ENCODE results near the gene SLCO3A1. TPM values are rescaled to one million over a fixed set of nuclear protein-coding genes. Genes with fewer than 3 reads are reported as not detected.

SLCO3A1 gene
- total RNA-seq, 1 donor: 5.4 TPM

GRCh38 chr15:92048739-92049138 is 195.2 kb downstream of the SLCO3A1 start:
- TF ChIP-seq, protein P1, sequence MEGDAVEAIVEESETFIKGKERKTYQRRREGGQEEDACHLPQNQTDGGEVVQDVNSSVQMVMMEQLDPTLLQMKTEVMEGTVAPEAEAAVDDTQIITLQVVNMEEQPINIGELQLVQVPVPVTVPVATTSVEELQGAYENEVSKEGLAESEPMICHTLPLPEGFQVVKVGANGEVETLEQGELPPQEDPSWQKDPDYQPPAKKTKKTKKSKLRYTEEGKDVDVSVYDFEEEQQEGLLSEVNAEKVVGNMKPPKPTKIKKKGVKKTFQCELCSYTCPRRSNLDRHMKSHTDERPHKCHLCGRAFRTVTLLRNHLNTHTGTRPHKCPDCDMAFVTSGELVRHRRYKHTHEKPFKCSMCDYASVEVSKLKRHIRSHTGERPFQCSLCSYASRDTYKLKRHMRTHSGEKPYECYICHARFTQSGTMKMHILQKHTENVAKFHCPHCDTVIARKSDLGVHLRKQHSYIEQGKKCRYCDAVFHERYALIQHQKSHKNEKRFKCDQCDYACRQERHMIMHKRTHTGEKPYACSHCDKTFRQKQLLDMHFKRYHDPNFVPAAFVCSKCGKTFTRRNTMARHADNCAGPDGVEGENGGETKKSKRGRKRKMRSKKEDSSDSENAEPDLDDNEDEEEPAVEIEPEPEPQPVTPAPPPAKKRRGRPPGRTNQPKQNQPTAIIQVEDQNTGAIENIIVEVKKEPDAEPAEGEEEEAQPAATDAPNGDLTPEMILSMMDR (IDR thresholded peaks at IDR 0.05; ENCODE audit: extremely low read depth, low read depth, low read length): no peak
- Histone ChIP-seq H3K36me3 (ENCODE audit: insufficient read depth, low read length) (no peaks in the 10 kb centered on the region), H3K27ac (ENCODE audit: low read depth, low read length) (no peak overlapping the region), H3K4me2 (ENCODE audit: insufficient read depth, low read length) (no peak overlapping the region), H3K27me3 (ENCODE audit: insufficient read depth, low read length) (no peaks in the 10 kb centered on the region), H3K9me3 (ENCODE audit: low read depth, low read length) (no peaks in the 10 kb centered on the region), H2AFZ (ENCODE audit: low read length) (no peak overlapping the region), H3K4me3 (ENCODE audit: insufficient read depth, low read length) (no peak overlapping the region), H3K79me2 (ENCODE audit: insufficient read depth, low read length) (no peaks in the 10 kb centered on the region), H3K4me1 (ENCODE audit: insufficient read depth, low read length) (no peaks in the 10 kb centered on the region), H4K20me1 (ENCODE audit: insufficient read depth, low read length) (peaks cover 13% of the 10 kb centered on the region)
- no peak for DNase-seq (ENCODE audit: insufficient read length, low spot score, missing footprints)

- peak; percentile 69 for DNase-seq (ENCODE audit: insufficient read length, low spot score, missing footprints)
- Histone ChIP-seq H3K79me2 (ENCODE audit: insufficient read depth, low read length) (no peaks in the 10 kb centered on the region), H3K4me1 (ENCODE audit: insufficient read depth, low read length) (no peaks in the 10 kb centered on the region), H3K36me3 (ENCODE audit: insufficient read depth, low read length) (no peaks in the 10 kb centered on the region), H3K4me3 (ENCODE audit: insufficient read depth, low read length) (no peak overlapping the region), H4K20me1 (ENCODE audit: insufficient read depth, low read length) (peaks cover 13% of the 10 kb centered on the region), H3K9me3 (ENCODE audit: low read depth, low read length) (no peaks in the 10 kb centered on the region), H3K27me3 (ENCODE audit: insufficient read depth, low read length) (no peaks in the 10 kb centered on the region), H2AFZ (ENCODE audit: low read length) (no peak overlapping the region), H3K27ac (ENCODE audit: low read depth, low read length) (no peak overlapping the region), H3K4me2 (ENCODE audit: insufficient read depth, low read length) (no peak overlapping the region)
- TF ChIP-seq, protein P1 (IDR thresholded peaks at IDR 0.05; ENCODE audit: extremely low read depth, low read depth, low read length): no peak
Measured at GRCh38 chr15:92049290-92049989, 195.9 kb downstream of the SLCO3A1 start.

DNA sequence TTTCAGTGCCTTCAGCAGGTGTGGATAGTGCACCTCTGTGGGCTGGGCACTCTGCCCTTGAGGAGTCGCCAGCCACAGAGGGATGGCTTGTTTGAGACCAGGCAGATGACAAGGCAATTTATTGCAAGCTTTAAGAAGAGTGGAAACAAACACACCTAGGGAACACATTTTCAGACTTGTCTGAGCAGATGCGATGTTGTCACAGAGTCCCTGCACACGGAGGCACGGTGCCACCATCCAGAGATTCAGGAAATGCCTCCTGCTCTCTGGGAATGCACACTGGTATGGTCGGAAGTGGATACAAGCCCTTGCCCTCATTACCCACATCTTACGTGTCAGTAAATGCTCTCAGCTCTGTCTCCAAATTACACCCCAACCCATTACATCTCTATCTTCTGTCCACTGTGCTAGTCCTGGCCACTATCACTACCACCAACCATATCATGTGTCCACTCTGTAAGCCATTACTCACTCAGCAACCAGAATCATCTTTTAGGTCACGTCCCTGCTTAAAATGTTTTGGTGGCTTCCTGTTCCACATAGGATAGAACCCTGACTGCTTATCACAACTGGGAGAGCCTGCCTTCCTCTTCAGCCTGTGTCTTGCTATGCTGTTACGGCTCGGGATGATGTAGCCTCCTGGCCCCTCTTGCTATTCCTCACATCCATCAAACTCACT is 196.9 kb downstream of the SLCO3A1 start:
- DNase-seq (ENCODE audit: insufficient read length, low spot score, missing footprints): no peak
- TF ChIP-seq, protein P1 (IDR thresholded peaks at IDR 0.05; ENCODE audit: extremely low read depth, low read depth, low read length): no peak
- Histone ChIP-seq H3K9me3 (ENCODE audit: low read depth, low read length) (no peaks in the 10 kb centered on the region), H3K27ac (ENCODE audit: low read depth, low read length) (no peak overlapping the region), H3K4me1 (ENCODE audit: insufficient read depth, low read length) (no peaks in the 10 kb centered on the region), H4K20me1 (ENCODE audit: insufficient read depth, low read length) (peaks cover 13% of the 10 kb centered on the region), H3K36me3 (ENCODE audit: insufficient read depth, low read length) (no peaks in the 10 kb centered on the region), H3K4me3 (ENCODE audit: insufficient read depth, low read length) (no peak overlapping the region), H2AFZ (ENCODE audit: low read length) (no peak overlapping the region), H3K79me2 (ENCODE audit: insufficient read depth, low read length) (no peaks in the 10 kb centered on the region), H3K4me2 (ENCODE audit: insufficient read depth, low read length) (no peak overlapping the region), H3K27me3 (ENCODE audit: insufficient read depth, low read length) (no peaks in the 10 kb centered on the region)

- H3K27me3 ChIP-seq (ENCODE audit: insufficient read depth, low read length): no peaks in the 10 kb centered on the region
- TF ChIP-seq, protein P1 (IDR thresholded peaks at IDR 0.05; ENCODE audit: extremely low read depth, low read depth, low read length): no peak
- H3K9me3 ChIP-seq (ENCODE audit: low read depth, low read length): no peaks in the 10 kb centered on the region
- H4K20me1 ChIP-seq (ENCODE audit: insufficient read depth, low read length): peaks cover 10% of the 10 kb centered on the region
- no peak for DNase-seq (ENCODE audit: insufficient read length, low spot score, missing footprints)
- H3K36me3 ChIP-seq (ENCODE audit: insufficient read depth, low read length): no peaks in the 10 kb centered on the region
- H3K4me3 ChIP-seq (ENCODE audit: insufficient read depth, low read length): no peak overlapping the region
- H3K4me1 ChIP-seq (ENCODE audit: insufficient read depth, low read length): no peaks in the 10 kb centered on the region
- no peak overlapping the region for H2AFZ ChIP-seq (ENCODE audit: low read length)
- no peak overlapping the region for H3K4me2 ChIP-seq (ENCODE audit: insufficient read depth, low read length)
- no peaks in the 10 kb centered on the region for H3K79me2 ChIP-seq (ENCODE audit: insufficient read depth, low read length)
- H3K27ac ChIP-seq (ENCODE audit: low read depth, low read length): no peak overlapping the region
Measured at GRCh38 chr15:92051716-92052115, 198.2 kb downstream of the SLCO3A1 start.
